Stimulated activated CD4-positive, alpha-beta T cell treated with anti-CD3 and anti-CD28 coated beads, Interleukin-1b, Interleukin-23, amount 100 ng/mL, for 24 hours (primary cell): ENCODE results near the gene PROM1.

Experiments used
- DNase-seq, 4 experiments: peaks; one replicate each; pipeline ENCODE4 v3.0.0-alpha.2; 2020; ENCODE audit warnings: low read depth in 4 of 4, low spot score in 1 of 4

The PROM1 gene

DNA sequence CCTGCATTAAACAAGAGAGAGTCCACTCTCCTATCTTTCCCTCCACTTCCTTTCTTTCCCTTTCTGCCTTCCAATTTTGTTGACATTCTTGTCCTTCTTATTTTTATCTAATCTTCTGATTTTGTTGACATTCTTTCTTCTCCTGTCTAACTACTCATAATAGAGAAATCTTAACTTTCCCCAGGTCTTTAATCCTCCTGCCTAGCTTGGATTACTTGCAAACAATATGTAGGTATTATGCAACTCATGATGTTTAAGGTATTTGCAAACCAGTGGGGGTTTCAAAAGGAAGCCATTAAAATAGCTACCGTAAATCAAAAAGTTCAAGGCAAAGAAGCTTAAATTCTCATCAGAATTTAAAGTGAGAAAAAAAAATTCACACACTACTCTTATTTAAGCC lies 53.9 kb downstream of the PROM1 start:
- DNase-seq, result no peak

DNA sequence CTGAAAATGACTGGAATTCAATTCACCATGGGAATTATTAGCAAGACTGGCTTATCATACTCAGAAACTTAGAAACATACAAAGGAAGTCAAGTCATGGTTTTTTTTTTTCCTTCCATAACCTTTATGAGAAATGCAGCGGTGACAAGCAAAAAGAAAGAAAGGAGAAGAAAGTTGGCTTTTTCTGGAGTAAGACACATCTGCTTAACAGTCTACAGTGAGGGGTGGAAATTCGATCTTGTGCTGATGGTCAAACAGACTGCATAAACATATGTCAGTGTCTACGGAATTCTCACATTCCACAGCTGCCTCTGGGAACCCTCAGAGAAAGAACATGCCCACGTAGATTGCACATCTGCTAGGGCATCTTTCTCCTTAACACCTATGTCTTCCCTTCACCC lies 54.6 kb downstream of the PROM1 start:
- no peak for DNase-seq

DNA sequence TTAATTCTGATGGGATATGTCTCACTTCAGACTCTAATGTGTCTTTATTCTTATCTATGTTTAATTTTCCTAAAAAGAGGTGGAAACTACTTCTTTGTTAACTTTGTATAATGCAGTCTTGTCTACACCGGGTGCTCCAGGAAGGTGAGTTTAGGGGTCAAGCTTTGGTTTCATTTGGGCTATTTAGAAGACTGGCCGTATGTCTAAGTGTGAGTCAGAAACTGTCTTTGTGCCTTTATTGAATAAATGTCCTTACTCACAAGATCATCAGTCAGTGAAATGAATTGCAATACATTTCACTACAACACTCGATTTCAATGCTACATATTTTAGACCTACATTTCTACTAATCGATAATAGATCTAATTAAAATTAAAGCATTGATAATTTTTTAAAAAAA lies 56.2 kb downstream of the PROM1 start:
- no peak for DNase-seq

DNA sequence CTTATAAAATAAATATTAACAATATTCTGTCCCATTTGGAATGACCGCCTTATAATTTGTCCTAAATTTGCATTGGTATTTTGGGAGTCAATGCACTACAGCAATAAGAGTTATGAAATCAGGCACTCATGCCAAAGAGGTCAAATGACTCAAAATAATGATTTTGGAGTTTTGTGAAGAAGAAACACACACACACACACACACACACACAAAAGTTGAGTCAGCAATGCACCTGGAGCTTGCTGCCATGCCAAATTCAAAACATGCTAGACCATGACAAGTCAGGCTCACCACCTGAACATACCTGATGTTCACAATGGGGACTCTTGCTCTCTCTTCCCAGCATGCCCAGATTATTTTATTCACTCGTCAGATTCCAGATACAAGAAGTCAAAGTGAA lies 56.7 kb downstream of the PROM1 start:
- no peak for DNase-seq

DNA sequence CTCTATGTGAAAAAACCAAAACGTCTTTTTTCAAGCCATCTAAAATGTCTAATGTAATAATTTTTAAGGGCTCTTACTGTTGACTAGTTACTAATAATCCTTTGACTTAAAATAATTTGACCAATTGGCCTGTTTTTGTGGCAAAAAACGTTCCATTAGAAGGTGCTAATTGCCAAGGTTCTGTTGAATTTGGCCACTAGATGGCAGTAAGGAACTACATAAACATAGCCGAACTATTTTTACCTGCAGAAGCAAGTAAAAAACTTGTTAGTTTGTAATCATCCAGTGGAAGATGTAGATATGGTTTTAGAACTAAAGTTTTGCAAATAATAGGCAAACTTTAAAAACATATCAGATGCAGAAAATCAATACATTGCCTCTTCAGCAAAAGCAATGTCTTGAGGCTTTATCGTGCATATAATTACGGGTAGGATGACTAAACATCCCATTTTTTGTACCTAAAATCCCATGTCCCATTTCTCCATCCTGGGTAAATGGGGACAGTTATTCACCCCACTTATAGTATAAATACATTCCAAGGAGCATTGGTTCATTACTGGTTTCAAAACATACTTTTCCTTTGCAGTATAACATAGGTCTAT lies 57.6 kb downstream of the PROM1 start:
- no peak for DNase-seq

DNA sequence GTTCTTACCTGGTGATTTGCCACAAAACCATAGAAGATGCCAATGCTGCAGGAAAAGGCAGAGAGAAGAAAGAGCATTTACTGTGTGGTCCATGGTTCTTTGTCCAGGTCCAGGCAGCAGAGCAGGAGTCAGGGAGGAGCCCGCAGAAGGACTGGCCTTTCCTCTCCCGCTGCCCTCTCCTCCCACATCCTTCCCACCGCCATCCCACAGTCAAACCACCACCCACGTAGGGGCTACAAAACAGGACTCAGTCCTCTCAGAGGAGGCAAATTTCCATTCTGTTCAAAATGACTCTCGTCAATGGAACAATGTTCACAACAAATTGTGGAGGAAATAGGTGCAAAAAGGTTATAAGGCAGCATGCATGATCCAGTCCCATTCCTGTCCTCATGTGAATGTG lies 58.6 kb downstream of the PROM1 start:
- DNase-seq, result no peak

DNA sequence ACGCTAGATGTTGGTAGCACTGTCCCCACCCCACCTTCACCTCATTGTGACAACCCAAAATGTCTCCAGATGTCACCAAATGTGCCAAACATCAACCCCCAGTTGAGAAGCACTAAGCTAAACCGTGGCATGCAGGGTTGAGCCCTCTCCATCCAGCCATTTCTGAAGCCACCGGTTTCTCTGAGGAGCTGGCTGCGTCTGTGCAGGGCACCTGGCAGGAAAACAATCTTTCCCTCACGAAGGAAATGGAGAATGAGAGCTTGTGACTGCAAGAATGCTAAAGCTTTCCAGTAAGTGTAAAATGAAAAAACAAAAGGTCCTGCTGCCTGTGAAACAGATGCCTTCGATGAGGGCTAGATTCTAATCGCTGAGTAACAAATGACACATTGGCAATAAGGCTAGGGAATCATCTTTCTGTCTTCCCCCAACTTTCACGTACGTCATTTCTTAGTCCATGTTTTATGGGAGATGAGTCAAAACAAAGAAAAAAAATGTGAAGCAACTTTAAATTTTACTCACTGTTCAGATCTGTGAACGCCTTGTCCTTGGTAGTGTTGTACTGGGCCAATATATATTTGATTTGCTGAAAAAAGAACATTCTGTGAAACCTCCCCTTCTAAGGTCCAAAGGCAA lies 59.9 kb downstream of the PROM1 start:
- DNase-seq, result no peak

DNA sequence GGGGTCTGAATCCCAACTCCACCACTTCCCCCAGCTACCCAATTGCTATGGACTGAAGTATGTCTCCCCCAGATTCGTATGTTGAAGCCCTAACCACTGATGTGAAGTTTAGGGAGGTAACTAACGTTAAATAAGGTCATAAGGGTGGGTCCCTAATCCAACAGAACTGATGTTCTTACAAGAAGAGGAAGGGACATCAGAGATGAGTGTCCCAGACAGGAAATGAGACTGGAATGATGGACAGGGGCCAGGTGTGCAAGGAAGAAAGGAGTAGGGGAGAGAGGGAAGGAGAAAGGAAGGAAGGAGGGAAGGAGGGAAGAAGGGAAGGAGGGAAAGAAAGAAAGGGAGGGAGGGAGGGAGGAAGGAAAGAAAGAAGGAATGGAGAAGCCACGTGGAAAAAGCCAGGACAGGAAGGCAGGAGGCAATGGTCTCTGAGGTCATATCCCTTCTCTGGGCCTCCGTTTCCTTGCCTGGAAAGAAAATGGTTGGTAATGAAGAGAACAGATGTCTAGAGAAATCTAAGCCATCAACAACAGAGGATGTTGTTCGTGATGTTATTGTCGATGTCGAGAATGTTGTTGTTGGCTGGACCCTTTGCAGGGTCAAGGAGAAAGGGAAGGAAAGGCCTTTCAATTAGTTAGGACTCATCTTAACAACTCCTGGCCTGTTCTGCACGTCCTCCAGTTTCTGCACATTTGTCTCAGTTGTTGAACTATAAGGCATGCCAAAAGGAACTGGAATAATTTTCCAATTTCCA lies 61.8 kb downstream of the PROM1 start:
- DNase-seq, result no peak

DNA sequence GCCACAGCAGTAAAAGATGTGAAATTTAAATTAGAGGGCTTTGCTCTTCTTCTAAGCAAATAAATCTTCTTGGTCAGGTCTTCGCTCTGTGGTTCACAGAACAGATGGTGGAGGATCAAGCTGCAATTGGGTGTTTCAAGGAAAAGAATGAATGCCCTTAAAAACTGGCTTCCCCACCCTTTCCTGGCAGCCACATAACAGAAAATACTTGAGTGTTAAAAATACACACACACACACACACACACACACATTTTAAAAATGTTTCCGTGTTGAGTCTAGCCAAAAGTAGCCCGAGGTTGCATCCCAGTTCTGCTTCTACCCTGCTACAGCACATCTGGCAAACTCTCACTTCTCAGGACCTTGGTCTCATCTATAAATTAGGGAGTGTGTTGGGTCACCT lies 64.2 kb downstream of the PROM1 start:
- DNase-seq, result no peak

DNA sequence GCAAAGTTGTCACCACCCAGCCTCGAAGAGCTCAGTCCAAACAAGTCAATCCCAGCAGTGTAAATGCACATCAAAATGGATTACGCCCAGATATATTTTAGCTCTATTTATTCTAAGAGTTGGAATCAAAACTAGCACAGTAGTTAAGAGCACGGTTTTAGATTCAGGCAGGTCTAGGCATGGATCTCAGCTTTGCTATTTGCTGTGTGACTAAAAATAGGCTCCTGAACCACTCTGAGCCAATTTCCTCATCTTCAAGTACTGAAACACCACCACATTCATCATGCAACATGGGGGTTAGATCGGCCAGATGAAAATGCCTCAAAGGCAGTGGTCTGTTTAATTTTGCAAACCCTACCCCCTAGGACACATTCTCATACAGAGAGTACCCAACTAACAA lies 65.0 kb downstream of the PROM1 start:
- DNase-seq, result no peak

DNA sequence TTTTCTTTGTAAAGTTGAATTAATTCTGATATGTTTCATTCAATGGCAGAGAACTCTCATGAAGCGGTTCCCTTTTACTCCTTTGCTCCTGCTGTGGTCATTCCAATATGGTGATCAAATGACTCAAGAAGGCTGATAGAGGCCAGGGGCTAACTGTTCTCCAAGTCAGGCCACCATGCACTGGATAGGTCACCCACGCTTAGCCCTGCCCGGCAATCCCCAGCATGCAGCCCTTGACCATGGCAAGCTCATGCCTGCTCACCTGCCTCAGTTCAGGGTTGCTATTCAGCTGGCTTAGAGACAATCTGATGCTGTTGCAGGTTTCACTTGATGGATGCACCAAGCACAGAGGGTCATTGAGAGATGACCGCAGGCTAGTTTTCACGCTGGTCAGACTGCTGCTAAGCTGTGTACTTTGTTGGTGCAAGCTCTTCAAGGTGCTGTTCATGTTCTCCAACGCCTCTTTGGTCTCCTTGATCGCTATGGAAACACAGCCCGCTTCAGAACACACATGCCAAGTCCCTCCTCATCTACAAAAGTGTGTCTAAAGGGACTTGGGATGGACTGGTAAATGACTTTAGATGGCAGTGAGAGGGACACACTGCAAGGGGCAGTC lies 65.7 kb downstream of the PROM1 start:
- no peak for DNase-seq

DNA sequence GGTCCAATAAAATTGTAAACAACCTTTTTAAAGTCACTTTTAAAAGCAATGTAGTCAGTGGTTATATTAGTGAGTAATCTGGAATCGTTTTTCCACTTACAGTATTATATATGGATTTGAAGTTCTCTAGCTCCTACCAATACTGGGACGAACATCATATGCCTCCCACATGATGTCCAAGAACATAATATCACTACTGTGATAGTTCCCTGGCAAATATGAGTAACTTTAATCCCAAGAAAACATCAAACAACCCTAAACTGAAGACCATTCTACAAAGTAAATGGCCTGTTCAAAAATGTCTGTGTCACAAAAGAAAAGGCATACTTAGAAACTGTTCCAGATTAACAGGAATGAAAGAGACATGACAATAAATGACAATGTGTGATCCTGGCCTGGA lies 67.3 kb downstream of the PROM1 start:
- no peak for DNase-seq

DNA sequence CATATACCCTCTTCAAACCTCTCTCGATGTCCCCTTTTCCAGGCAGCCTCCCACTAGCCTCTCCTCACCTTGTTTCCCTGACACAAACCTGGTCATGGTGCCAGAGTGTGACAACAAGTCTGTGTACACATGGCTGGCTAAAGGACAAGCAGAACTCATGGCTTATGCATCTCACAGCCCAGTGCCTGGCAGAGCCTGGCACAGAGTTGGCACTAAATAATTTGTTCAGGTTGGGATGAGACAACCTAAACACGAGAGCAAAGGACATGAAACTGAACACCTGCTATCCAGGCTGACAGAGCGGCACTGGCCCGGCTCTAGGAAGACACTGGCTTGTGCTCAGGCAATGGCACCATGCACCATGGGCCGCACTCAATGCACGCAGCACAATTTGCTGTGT lies 72.7 kb downstream of the PROM1 start:
- DNase-seq, result no peak

DNA sequence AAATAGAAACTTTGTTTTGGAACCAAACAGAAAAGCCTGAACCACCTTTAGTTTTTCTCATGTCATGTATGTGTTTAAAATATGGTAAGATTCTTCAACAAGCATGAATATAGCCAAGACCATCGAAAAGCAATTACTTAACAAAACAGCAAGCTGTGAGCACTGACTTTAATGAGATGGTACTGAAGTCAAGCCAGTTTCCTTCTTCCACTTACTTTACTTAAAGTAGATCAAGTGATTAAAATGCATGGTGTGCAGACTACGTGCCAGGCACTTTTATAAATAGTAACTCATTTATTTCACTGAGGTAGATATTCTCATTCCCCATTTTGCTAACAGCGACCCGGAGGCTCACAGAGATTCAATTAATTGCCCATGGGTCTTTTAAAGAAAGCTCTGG lies 74.7 kb downstream of the PROM1 start:
- no peak for DNase-seq

DNA sequence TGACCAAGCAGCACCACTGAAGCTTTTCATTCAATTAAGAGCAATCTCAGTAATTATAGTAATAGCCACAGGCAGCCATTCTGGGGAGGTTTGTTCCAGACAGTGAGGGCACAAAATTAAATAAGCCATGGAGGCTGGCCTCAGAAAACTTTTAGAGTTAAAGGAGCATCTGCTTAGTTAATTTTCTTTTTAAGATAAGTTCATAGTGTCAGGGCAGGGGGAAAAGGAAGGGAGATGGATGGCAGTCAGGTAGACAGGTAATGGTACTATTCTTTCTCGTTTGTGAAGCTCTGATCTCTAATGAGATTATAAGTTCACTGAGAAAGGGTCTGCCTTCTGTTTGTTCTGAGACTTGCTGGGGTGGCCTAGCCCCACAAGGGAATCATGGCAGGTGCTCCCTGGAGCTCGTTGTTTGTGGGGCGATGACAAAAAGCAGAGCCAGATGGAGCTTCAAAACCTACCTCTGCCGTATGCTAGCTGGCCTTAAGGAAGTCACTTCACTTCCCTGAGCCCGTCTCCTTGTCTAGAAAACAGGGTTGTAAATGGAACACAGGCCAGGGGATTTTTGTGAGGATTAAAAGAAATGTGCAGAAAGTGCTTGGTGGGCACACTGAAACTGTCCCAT lies 76.2 kb downstream of the PROM1 start:
- no peak for DNase-seq

DNA sequence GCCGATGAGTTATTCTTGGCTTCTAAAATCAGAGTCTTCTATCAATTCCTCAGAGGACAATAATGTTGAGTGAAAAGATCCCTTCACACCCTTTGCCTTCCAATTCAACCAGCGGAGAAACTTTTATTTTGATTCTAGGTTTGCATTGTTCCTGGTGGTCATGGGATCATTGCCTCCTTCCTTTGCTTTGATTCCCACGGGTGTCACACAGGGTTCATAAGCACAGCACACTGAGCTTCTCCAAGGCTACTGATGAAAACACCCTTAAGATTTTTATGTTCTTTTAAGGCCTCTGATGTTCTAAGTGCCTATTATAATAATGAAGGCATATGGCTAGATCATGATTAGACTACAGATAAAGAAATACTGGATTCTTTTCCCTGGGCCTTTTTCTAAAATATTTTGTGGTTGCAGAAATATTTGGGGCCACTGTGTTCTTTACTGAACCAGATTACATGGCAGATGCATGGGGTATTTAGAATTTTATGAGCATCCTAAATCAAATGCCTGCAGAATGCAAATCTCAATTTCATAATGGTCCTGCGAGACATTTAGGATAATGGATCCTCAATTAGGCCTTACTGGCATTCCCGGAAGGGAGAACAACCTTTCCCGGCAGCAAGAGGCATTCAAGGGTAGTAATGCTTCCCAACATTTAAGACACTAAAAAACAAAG lies 76.9 kb downstream of the PROM1 start:
- no peak for DNase-seq

DNA sequence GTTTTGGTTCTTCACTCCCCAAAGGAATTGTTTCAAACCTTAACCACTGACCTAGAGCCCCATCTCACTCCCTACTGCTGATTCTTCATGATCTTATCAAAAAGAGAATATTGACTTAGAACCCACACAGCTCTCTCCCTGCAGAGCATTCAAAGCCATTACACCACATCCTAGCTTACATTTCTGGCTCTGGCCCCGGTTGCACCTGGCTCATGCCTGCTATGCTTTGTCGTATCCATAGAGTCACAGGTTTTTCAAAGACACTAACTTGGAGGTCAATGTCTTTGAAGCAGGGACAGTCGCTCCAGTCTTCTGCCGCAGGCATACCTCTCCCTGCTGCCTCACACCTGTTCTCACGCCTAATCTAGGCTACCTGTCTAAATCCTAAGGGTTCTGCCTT lies 78.1 kb downstream of the PROM1 start:
- no peak for DNase-seq

DNA sequence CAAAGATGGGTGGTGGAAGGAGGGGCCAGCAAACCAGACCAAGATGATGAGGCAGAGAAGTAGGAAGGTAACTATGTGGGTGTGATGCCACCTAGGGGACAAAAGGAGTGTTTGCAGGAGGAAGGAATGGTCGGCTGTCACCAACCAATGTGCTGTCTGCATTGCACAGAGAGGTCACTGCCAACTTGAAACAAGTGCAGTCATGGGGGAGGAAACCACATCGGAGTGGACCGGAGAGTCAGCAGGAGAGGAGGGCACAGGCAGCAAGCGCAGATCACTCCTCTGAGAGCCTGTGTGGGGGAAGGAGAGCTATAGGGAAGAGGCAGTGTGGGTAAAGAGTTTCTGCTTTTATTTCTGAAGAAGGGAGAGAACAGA lies 82.4 kb downstream of the PROM1 start:
- peak in 3 of 4 experiments; percentile 2 to 11 (median 7) for DNase-seq

DNA sequence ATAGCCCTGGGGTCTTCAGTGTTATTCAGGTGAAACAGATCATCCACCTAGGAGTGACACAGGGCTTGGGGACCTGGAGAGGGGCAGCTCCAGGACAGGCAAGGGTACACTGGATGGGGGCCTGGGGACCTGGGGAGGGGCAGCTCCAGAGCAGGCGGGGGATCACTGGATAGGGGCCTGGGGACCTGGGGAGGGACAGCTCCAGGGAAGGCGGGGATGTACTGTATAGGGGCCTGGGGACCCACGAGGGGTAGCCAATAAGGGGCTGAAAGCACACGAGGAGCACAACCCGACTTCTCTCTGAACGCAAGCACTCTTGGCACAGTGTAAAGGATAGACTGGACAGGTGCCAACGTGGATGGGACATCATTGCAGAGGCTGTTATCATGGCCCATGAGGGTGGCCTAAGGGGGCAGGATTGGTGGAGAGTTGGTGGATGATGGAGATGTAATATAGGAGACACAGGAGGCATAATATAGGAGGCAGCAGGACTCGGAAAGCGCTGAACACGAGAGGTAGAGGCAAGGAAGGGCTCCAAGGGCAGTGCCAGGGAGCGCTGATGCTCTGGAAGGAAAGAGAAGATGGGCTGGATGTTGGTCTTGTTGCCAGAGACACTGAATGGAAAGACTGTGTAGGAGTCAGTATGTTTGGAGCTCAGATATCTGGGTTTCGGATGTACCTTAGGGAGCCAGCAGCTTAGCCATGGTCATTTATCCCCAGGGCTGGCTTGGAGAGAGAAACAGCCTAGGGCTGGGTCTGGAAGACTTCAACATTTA lies 82.9 kb downstream of the PROM1 start:
- no peak for DNase-seq

DNA sequence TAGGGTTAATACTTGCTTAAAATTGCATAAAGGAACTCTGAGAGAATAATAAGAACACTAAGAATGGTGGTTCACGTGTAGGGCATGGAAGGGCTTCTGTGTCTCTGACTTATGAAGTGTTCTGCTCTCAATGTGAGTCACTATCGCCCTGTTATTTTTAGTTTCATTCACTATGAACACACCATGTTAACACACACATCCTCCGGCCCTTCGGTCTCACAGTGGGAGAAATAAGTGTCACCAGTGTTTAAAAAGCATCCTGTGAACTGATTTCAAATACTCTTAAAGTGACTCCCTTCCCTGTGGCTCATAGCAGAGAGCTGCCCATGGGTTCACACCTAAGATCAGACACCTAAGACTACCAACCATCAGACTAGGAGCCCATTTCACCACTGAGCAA lies 87.0 kb downstream of the PROM1 start:
- no peak for DNase-seq

DNA sequence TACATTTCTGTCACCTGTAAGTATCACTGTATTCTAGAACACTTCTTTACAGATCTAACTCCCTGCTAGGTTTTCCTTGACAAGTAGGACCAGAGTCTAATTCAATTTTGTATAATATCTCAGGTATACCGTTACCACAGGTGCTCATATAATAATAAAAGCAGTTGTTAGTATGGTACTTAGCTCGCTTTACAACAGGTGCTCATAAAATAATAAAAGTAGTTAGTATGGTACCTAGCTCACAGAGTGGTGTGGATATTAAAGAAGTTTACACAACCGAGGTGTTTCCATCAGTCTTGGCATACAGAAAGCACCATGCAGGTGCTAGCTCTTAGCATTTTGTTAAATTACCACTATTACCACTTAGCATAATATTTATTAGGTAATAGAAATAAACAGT lies 88.0 kb downstream of the PROM1 start:
- no peak for DNase-seq
